Measurements from ENCODE around the gene DKC1. TPM values are rescaled to one million over a fixed set of nuclear protein-coding genes. Genes with fewer than 3 reads are reported as not detected.
"Not testable (repeated sequence)": the region's sequence is repeated elsewhere in the genome, so short reads cannot be mapped to it uniquely, and the experiment has no call there.

DKC1 gene
- total RNA-seq, 1 donor from 2014 or later, result 28.5 TPM

- DNase-seq (ENCODE audit: low spot score), result no peak
- Mint-ChIP-seq H3K27me3 (ENCODE audit: unreplicated experiment) (no peaks in the 10 kb centered on the region), H3K9me3 (ENCODE audit: unreplicated experiment) (no peaks in the 10 kb centered on the region), H3K4me1 (ENCODE audit: unreplicated experiment) (no peaks in the 10 kb centered on the region), H3K4me3 (ENCODE audit: unreplicated experiment) (no peak overlapping the region), H3K36me3 (ENCODE audit: low read depth, unreplicated experiment) (no peaks in the 10 kb centered on the region), H3K27ac (ENCODE audit: unreplicated experiment) (no peak overlapping the region)
- no peak for TF ChIP-seq CTCF (IDR thresholded peaks at IDR 0.05; ENCODE audit: unreplicated experiment)
Measured at GRCh38 chrX:154812341-154813101, 49.9 kb downstream of the DKC1 start.

- no peaks in the 10 kb centered on the region for H3K36me3 Mint-ChIP-seq (ENCODE audit: low read depth, unreplicated experiment)
- H3K4me3 Mint-ChIP-seq (ENCODE audit: unreplicated experiment), result no peak overlapping the region
- TF ChIP-seq CTCF (IDR thresholded peaks at IDR 0.05; ENCODE audit: unreplicated experiment), result no peak
- no peak overlapping the region for H3K27ac Mint-ChIP-seq (ENCODE audit: unreplicated experiment)
- no peak for DNase-seq (ENCODE audit: low spot score)
- H3K9me3 Mint-ChIP-seq (ENCODE audit: unreplicated experiment), result no peaks in the 10 kb centered on the region
- no peaks in the 10 kb centered on the region for H3K4me1 Mint-ChIP-seq (ENCODE audit: unreplicated experiment)
- no peaks in the 10 kb centered on the region for H3K27me3 Mint-ChIP-seq (ENCODE audit: unreplicated experiment)
Measured at GRCh38 chrX:154813801-154814200, 51.1 kb downstream of the DKC1 start.

- no peak for TF ChIP-seq CTCF (IDR thresholded peaks at IDR 0.05; ENCODE audit: unreplicated experiment)
- H3K4me3 Mint-ChIP-seq (ENCODE audit: unreplicated experiment), result no peak overlapping the region
Measured at GRCh38 chrX:154815274-154815818, 52.7 kb downstream of the DKC1 start.

GRCh38 chrX:154816326-154816898 is 53.7 kb downstream of the DKC1 start:
- H3K27ac Mint-ChIP-seq (ENCODE audit: unreplicated experiment); DNase-seq (ENCODE audit: low spot score); H3K27me3 Mint-ChIP-seq (ENCODE audit: unreplicated experiment); H3K36me3 Mint-ChIP-seq (ENCODE audit: low read depth, unreplicated experiment); H3K9me3 Mint-ChIP-seq (ENCODE audit: unreplicated experiment); H3K4me1 Mint-ChIP-seq (ENCODE audit: unreplicated experiment); H3K4me3 Mint-ChIP-seq (ENCODE audit: unreplicated experiment): not testable (repeated sequence)

More at GRCh38 chrX:154815274-154815818, 52.7 kb downstream of the DKC1 start:
- Mint-ChIP-seq H3K36me3 (ENCODE audit: low read depth, unreplicated experiment) (no peaks in the 10 kb centered on the region), H3K27ac (ENCODE audit: unreplicated experiment) (no peak overlapping the region), H3K9me3 (ENCODE audit: unreplicated experiment) (no peaks in the 10 kb centered on the region), H3K27me3 (ENCODE audit: unreplicated experiment) (no peaks in the 10 kb centered on the region), H3K4me1 (ENCODE audit: unreplicated experiment) (no peaks in the 10 kb centered on the region)
- DNase-seq (ENCODE audit: low spot score), result no peak

- H3K4me3 Mint-ChIP-seq (ENCODE audit: unreplicated experiment); H3K4me1 Mint-ChIP-seq (ENCODE audit: unreplicated experiment); H3K9me3 Mint-ChIP-seq (ENCODE audit: unreplicated experiment); H3K27me3 Mint-ChIP-seq (ENCODE audit: unreplicated experiment); H3K36me3 Mint-ChIP-seq (ENCODE audit: low read depth, unreplicated experiment); H3K27ac Mint-ChIP-seq (ENCODE audit: unreplicated experiment); DNase-seq (ENCODE audit: low spot score): not testable (repeated sequence)
Measured at GRCh38 chrX:154817048-154817618, 54.5 kb downstream of the DKC1 start.
